Fibroblast of lung (primary cell): ENCODE data around the gene SDK2. TPM values are rescaled to one million over a fixed set of nuclear protein-coding genes. Genes with fewer than 3 reads are reported as not detected.
A peak's percentile ranks its signal among the peaks of the same experiment; 100 is the strongest.

ENCODE experiments used
- DNase-seq, 2 donors: peaks; one replicate each; pipeline versions ENCODE4 v3.0.0 to v3.0.0-alpha.2; 2010; ENCODE audit warnings: low read depth in 2 of 2
- H2AFZ ChIP-seq: 2 replicates; pipeline ENCODE4 v1.5.1; 2012; ENCODE audit warnings: low read length, control low read depth, inconsistent platforms
- H3K27ac ChIP-seq: 2 replicates; pipeline ENCODE4 v1.5.1; 2011; ENCODE audit warnings: low read length, control low read depth; ENCODE audit not compliant: insufficient read depth
- H3K27me3 ChIP-seq: 2 replicates; pipeline ENCODE4 v1.5.1; 2011; ENCODE audit warnings: mild to moderate bottlenecking, low read length; ENCODE audit not compliant: control insufficient read depth, insufficient read depth
- H3K36me3 ChIP-seq: 2 replicates; pipeline ENCODE4 v1.5.1; 2011; ENCODE audit warnings: low read length; ENCODE audit not compliant: control insufficient read depth, insufficient read depth
- H3K4me1 ChIP-seq: 2 replicates; pipeline ENCODE4 v1.5.1; 2011; ENCODE audit warnings: low read length; ENCODE audit not compliant: control insufficient read depth, insufficient read depth; ENCODE audit errors: extremely low read depth
- H3K4me2 ChIP-seq: 2 replicates; pipeline ENCODE4 v1.5.1; 2011; ENCODE audit warnings: low read length, control low read depth; ENCODE audit not compliant: insufficient read depth; ENCODE audit errors: extremely low read depth
- H3K4me3 ChIP-seq, 4 experiments: fragments of 200-600 bp in 1 of 4; sonication (generic) in 1 of 4; replicated peaks in 1 of 4; 2 replicates each; pipeline ENCODE4 v1.5.1; 2011 to 2016; ENCODE audit warnings: low read length in 4 of 4, low read depth in 3 of 4, mild to moderate bottlenecking in 3 of 4, control low read depth in 2 of 4, inconsistent platforms in 1 of 4, mixed read lengths in 1 of 4; ENCODE audit not compliant: insufficient read depth in 1 of 4; ENCODE audit errors: control extremely low read depth in 1 of 4
- H3K79me2 ChIP-seq: 2 replicates; pipeline ENCODE4 v1.5.1; 2012; ENCODE audit warnings: mild to moderate bottlenecking, low read length, inconsistent platforms; ENCODE audit not compliant: control insufficient read depth, insufficient read depth
- H3K9ac ChIP-seq: 2 replicates; pipeline ENCODE4 v1.5.1; 2011; ENCODE audit warnings: mild to moderate bottlenecking, low read length, control low read depth; ENCODE audit not compliant: insufficient read depth
- H3K9me3 ChIP-seq: 2 replicates; pipeline ENCODE4 v1.5.1; 2012; ENCODE audit warnings: low read depth, low read length; ENCODE audit not compliant: control insufficient read depth, insufficient read depth
- H4K20me1 ChIP-seq: 2 replicates; pipeline ENCODE4 v1.5.1; 2011; ENCODE audit warnings: low read length; ENCODE audit not compliant: control insufficient read depth, insufficient read depth; ENCODE audit errors: extremely low read depth
- CTCF ChIP-seq, 2 donors: IDR thresholded peaks in 1 of 2; conservative IDR thresholded peaks in 1 of 2; 1 replicate in 1 of 2; 2 replicates in 1 of 2; pipeline ENCODE4 v1.5.1; 2011 to 2012; ENCODE audit warnings: low read length in 2 of 2, control low read depth in 1 of 2, inconsistent platforms in 1 of 2, low read depth in 1 of 2, mild to moderate bottlenecking in 1 of 2
- EZH2 ChIP-seq: IDR thresholded peaks from 2 replicates; pipeline ENCODE4 v1.5.1; 2012; ENCODE audit warnings: low read length, control low read depth, mild to moderate bottlenecking; ENCODE audit errors: missing control alignments
- polyA plus RNA-seq, 2 donors: library from polyadenylated mRNA; depleted of rRNA in 1 of 2; stranded (reverse) in 1 of 2; unstranded in 1 of 2; fragments of >200 nt; gene quantifications; 2 replicates each; pipeline ENCODE4 v1.2.1, GENCODE V29; 2011 to 2012; ENCODE audit warnings: missing spikeins in 1 of 2
- total RNA-seq: library from RNA; depleted of rRNA; stranded (reverse); fragments of >200 nt; gene quantifications from 2 replicates; pipeline ENCODE4 v1.2.1, GENCODE V29; 2014

Gene SDK2
- total and polyA plus RNA-seq, 2 donors (not counting 1 experiment from before 2014, with no cell fraction given): under 0.01 to 0.01 TPM

GRCh38 chr17:73422121-73422520 lies 222.1 kb downstream of the SDK2 start:
- no peak for DNase-seq
- Histone ChIP-seq H3K27ac (no peak overlapping the region), H3K4me2 (no peak overlapping the region), H2AFZ (no peak overlapping the region), H3K36me3 (no peaks in the 10 kb centered on the region), H3K9me3 (no peaks in the 10 kb centered on the region), H3K4me3 (no peak overlapping the region), H3K4me1 (no peaks in the 10 kb centered on the region), H4K20me1 (no peaks in the 10 kb centered on the region), H3K9ac (no peak overlapping the region), H3K79me2 (no peaks in the 10 kb centered on the region), H3K27me3 (no peaks in the 10 kb centered on the region)
- TF ChIP-seq CTCF (conservative IDR thresholded peaks at IDR 0.05 in 1 of 2, IDR thresholded peaks at IDR 0.05 in 1 of 2; ENCODE audit: low read depth in 1 of 2, low read length in 2 of 2): no peak
- no peak for TF ChIP-seq EZH2

GRCh38 chr17:73420897-73421296 lies 223.3 kb downstream of the SDK2 start:
- peak in 1 of 2 donors; percentile 28 for DNase-seq
- Histone ChIP-seq H3K9ac (no peak overlapping the region), H3K4me2 (no peak overlapping the region), H3K27me3 (no peaks in the 10 kb centered on the region), H3K4me3 (no peak overlapping the region), H3K36me3 (no peaks in the 10 kb centered on the region), H3K9me3 (no peaks in the 10 kb centered on the region), H2AFZ (no peak overlapping the region), H3K79me2 (no peaks in the 10 kb centered on the region), H3K4me1 (no peaks in the 10 kb centered on the region), H4K20me1 (no peaks in the 10 kb centered on the region), H3K27ac (no peak overlapping the region)
- TF ChIP-seq CTCF (conservative IDR thresholded peaks at IDR 0.05 in 1 of 2, IDR thresholded peaks at IDR 0.05 in 1 of 2; ENCODE audit: low read depth in 1 of 2, low read length in 2 of 2) (peak in 1 of 2 donors; percentile 28), EZH2 (no peak)

GRCh38 chr17:73419881-73420280 lies 224.4 kb downstream of the SDK2 start:
- no peak for TF ChIP-seq EZH2
- TF ChIP-seq CTCF (conservative IDR thresholded peaks at IDR 0.05 in 1 of 2, IDR thresholded peaks at IDR 0.05 in 1 of 2; ENCODE audit: low read depth in 1 of 2, low read length in 2 of 2): no peak
- Histone ChIP-seq H2AFZ (no peak overlapping the region), H3K4me3 (no peak overlapping the region), H3K9me3 (no peaks in the 10 kb centered on the region), H4K20me1 (no peaks in the 10 kb centered on the region), H3K79me2 (no peaks in the 10 kb centered on the region), H3K36me3 (no peaks in the 10 kb centered on the region), H3K27ac (no peak overlapping the region), H3K9ac (no peak overlapping the region), H3K4me1 (no peaks in the 10 kb centered on the region), H3K4me2 (no peak overlapping the region), H3K27me3 (no peaks in the 10 kb centered on the region)
- peak in 1 of 2 donors; percentile 11 for DNase-seq
